GM18505 (cell line): Measurements from ENCODE around the gene PPP1R15B.

Experiments used
- ATAC-seq: cut with Tn5 transposase; IDR thresholded peaks from one replicate; pipeline ENCODE4 v1.9.1; 2021; ENCODE audit not compliant: unreplicated experiment
- POLR2A ChIP-seq: IDR thresholded peaks from 4 replicates; pipeline ENCODE4 v1.6.1; 2011; ENCODE audit warnings: borderline replicate concordance; ENCODE audit not compliant: insufficient read depth, insufficient read length; ENCODE audit errors: extremely low read depth

The PPP1R15B gene

DNA sequence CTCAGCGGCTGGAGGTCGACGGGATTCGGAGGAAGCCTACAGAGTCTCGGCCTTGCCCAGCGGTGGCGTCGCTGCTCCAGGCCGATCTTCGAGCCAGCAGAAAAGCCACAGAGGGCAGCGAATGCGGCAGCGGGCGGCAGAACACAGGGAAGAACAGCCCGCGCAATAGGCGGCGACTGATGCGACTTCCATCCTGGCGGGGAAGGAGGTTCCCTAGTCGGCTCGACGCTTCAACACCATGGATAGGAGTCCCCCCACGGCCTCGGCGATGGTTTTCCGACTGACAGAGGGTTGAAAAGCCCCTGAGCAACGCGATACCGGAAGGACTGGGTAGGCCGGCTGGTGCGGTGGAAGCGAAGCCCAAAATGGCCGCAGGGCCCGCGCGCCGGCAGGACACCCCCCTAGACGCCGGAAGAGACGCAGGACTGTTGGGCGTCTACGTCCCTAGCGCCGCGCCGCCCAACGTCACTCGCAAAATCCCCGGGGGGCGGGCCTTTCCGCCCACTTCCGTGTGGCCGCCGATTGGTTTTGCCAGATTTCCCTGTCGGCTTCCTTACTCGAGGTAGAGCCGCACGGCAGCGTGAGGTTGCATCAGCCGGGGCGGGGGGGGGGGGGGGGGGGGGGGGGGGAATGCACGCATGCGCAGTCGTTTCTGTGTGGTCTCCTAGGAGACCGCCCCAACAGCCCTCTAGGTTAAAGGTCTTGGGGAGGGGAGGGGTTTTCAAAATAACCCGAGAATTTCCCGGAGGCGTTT lies at the start of gene PPP1R15B:
TSS of gene PPP1R15B (minus strand) at position 367 of the 754 bp plus-strand sequence. CDS start 406 bp downstream, outside the sequence.
- ATAC-seq, result peak; percentile 90
- peak; percentile 94 for TF ChIP-seq POLR2A

DNA sequence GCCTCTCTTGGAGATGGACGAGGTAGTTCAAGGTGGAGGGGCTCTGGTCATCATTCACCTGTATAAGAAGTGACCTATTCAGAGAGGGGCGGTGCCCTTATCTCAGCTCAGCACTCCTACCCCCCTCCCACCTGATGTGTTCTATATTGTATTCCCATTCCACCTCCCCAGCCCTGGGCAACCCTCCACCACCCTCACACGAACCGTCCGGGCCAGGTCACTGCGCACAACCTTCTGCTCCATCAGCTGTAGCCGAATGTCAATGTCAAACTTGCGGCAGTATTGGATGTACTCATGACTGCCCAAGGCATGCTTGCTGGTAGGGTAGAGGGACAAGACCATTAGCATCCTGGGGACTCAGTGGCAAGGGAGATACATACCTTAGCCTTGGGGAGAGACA lies 48.7 kb upstream of the PPP1R15B start:
- no peak for TF ChIP-seq POLR2A
- ATAC-seq, result no peak

DNA sequence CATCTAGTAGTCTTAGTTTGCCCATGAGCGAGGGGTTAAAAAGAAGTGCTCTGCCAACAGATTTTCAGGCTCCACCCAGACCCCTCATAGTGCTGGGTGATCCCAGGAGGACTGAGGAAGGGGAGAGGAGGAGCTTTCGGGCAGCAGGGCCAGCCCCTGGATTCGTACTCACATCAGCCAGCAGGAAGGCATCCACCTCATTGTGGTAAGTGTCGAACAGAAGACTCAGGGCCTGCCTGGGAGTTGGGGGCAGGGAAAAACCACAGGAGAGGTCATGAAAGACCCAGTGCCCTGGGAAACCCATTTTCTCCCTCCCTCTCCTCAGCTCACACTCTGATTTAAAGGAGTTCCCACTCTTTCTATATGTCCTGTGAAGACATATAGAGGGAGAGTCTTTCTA lies 48.1 kb upstream of the PPP1R15B start:
- TF ChIP-seq POLR2A, result no peak
- no peak for ATAC-seq

DNA sequence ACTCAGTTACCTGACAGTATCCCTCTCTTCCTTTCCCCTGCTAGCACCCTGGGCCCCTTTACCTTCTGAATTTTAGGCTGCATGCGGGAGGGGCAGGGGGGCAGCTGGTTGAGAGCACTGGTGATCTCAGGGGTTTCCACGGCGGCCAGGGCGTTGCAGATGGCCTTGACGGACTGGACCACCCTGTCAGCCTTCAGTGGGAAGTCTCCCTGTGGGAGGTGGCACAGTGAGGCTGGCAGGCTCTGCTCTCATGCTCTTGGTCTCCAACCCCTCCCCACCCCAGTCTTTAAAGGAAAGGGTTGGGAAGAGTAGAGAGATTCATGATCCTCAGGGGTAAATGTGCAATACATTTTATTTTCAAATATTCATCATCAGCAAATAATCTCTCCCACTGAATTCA lies 46.0 kb upstream of the PPP1R15B start:
- no peak for TF ChIP-seq POLR2A

DNA sequence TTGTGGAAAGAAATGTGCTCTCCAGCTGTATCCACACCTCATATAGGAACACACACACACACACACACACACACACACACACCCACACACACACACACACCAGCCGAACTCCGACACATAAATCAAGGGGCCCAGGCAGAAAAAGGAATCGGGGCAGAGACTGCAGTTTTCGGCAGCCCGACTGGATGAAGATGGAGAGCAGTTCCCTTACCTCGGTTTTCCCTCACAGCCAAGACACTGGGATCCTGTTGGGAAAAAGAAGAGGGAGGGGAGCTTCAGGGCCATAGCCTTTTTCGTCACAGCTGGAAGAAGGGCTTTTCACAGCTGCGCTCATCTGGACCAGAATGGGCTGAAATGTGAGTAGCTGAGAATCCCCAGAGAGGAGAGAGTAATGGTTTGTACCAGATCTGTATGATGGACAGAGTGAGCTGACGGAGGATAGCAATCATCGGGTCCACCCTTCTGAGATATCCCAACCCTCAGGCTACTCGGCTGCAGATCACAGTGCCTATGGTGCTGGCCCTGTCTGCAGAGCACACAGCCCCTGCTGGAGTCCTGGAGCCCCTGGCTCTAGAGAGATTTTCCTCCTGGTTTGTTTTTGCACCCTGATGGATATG lies 45.3 kb upstream of the PPP1R15B start:
- ATAC-seq, result no peak
- no peak for TF ChIP-seq POLR2A

More for the DNA sequence above, 46.0 kb upstream of the PPP1R15B start:
- no peak for ATAC-seq

DNA sequence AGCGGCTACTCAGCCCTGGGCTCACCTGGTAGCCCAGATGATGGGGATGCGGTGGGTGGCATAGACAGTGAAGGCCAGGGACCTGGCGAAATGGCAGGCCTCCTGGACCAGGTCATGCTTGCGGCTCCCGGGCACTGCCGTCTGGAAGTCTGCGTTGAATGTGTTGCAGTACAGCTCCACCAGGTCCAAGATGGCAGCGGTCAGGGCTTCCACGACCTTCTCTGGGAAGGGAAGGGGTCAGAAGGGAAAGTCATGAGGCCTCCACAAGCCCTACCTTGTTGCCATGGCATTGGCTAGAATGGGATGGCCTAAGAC lies 44.2 kb upstream of the PPP1R15B start:
- TF ChIP-seq POLR2A, result no peak
- ATAC-seq, result no peak

DNA sequence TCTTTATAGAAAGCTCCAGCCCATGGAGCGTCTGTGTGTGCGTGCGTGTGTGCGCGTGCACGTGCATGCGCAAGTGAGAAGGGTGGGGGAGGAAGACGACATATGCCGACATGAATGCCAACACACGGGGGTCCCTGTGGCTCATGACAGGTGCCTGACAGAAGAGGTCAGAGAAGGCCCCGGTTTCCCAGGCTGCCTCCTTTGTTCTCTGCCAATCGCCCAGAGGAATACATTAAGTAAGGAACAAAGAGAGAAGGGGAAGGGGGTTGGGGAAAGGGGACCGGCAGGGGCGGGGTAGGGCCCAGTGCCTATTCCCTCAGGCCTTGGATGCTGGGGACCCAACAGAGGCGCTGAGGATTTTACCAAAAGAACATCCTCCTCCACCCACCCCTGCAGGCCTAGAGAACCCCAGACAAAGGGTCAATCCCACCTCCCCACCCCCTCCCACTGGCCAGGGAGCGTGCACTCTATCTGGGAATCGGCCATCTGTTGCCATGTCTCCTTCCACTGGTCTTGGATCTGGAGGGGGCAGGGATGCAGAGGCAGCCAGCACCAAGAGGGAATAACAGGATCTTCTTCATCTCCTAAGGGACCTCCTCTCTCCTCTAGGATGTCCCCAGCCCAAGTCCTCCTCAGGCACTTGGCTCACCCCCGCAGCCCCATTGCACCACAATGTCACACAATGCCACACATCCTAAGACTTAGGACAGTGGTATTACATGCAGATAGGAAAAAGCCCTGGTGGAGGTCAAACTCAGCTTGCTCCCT lies 43.6 kb upstream of the PPP1R15B start:
- no peak for ATAC-seq
- TF ChIP-seq POLR2A, result no peak

DNA sequence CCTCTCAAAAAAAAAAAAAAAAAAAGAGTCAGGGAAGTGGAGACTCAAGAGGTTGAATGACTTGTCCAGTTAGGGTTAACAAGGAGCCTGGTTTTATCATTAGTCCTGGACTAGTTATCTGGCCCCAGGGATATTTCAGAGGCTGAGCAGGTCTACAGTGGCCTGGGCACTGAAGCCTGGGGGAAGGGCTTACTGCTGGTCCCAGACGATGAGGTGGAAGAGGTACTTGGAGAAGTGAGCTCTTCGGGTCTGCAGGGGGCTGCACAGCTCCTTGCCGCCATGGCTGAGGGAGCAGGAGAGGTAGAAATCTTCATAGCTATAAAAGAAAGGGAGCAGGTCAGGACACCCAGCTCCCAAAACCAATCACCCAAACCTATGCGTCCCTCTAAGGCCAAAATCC lies 42.9 kb upstream of the PPP1R15B start:
- TF ChIP-seq POLR2A, result no peak
- no peak for ATAC-seq

DNA sequence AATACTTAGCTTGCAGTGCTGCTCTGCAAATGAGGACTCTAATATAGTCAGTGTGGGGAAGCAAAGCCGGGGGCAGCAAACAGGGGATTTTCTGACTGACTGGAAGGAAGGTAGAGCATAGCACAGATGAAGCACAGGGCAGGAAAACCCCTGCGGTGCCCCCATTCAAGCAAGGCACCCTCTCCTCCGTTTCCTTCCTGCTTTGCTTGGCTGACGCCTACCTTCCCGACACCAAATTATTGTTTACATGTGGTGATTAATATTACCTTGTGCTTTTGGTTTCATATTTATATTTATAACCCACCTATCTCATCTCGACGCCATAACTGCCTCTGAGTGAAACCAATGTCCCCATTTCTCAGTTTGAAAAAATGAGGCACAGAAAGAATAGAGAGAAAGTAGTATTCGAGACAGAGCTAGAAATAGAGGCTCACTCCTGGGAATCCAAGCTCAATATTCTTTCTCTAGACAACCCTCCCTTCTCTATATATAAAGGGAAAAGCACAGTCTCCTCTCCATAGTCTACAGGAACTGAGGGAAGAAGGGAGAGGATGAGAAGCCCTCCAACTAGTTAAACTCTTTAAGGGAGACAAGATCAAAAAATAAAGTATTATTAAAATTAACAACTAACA lies 41.6 kb upstream of the PPP1R15B start:
- TF ChIP-seq POLR2A, result no peak
- no peak for ATAC-seq

DNA sequence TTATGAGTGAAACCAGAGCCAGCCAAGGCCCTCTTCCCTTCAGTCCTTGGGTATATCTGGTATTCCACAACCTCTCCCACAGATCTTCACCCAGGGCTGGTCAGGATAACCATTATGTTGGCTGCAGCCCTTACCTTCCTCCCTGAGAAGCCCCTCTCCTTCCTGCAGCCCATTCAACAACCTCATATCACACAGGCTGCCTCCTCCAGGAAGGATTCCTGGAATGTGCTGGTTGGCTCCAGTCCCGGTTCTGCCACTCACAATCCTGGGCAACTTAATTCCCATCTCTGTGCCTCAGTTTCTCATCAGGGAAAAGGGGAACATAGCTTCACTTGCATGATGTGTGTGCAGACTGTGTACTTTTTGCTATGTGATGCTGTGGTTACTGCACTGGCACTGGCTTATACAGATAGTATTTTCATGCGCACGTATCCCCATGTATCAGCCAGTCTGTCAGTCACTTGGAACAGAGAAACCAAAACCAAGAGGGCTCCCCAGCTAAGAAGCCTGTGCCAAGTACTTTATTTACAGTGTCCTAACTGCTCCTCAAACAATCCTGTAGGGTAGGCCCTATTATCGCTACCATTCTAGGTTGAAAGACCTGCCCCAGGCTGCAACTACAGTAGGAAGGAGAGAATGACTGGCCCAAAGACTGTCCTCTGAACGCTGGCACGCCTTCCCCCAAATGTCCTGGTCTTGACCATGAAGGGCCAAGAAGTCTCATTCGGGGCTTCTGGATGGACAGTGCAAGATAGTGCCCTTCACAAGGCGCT lies 39.9 kb upstream of the PPP1R15B start:
- ATAC-seq, result no peak
- no peak for TF ChIP-seq POLR2A

DNA sequence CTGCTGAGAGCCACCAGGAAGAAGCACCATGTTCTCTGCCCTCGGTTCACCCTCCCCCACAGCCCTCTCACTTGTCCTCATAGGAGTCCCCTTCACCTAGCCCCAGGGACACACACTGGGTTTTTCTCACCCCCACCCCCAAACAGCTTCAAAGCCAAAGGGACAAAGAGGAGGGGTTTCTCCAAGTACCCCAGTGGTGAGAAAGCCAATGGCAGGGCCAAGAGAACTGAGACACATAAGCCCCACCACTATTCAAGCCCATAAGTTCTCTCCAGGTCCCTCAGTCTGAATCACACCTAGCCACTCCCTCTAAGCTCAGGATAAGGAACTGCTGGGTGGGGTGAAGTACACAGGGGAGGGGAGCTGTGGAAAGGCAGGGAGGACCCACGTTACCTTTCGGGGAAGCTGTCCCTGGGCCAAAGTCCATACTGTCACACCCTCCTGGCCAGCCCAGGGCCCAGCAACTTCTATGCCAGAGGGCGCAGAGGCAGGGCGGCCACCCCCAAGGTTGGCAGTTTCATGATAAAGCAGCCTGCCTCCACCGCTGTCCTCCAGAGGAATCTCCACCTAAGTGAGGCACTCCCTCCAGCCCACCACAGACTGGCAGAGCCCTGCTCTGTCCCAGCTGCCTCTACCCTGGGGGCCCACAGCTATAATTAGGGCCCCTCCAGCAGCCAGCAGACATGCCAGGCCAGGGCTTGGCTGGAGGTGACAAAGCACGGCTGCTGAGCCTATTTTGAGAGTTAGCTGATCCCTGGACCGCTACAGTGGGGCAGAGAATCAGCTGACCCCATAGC lies 39.0 kb upstream of the PPP1R15B start:
- TF ChIP-seq POLR2A, result no peak
- no peak for ATAC-seq

DNA sequence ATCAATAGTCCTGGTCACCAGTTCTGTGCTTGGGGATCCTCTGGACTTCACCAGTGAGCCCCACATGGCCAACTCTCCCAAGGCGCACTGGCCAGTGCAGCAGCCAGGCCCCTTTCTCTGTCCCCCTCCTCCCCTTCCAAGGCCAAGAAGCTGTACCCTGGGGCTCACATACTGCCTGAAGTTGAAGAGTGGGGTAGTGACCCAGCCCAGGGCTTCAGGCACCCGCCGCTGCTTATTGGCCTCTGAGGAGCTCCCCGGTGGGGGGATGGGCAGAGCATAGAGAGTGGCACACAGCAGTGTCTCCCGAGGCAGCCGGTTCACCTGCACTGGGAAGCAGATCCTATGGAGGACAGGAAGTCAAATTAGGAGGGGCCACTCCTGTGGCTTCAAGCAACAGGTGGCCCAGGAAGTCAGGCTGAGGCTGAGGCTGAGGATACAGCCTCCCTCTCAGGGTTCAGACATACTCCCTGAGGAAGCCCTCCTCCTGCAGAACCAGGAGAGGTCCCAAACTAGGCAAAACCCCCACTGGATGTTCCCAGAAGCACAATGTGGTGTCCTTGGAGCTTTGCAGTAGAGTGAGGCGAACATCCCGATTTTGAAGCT lies 38.2 kb upstream of the PPP1R15B start:
- no peak for ATAC-seq
- TF ChIP-seq POLR2A, result no peak

DNA sequence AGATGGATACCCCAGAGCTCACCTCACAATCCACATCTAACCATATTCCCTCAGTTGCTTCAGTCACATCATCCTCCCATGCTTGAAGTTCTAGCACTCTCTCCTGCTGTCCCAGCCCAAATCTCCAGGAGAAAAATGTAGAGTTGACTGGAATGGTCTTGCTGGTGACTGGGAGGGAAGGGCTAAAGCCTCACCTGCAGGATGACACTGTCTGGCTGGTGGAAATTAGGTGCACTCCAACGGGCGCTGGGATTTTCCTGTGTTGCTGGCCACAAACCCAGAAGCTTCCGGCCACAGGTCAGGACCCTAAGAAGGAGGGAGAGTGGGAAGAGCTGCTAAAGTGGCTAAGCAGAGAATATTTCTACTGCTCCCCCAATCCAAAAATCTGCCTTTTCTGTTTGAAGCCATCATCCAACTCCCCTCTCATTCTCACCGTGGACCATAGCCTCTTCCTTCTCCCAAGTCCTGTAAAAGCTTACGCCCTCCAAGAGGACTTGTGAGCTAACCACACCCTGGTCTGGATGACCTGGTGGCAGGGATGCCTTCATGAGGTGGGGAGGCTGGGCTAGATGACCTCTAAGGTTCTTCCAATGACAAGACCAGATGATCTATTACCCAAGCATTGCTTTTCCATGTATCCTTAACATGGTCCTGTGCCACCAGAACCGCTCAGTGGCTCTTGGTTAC lies 37.5 kb upstream of the PPP1R15B start:
- ATAC-seq, result no peak
- TF ChIP-seq POLR2A, result no peak
